Ascending aorta (tissue), 2 donors: ENCODE results near the gene PCBP3. TPM values are rescaled to one million over a fixed set of nuclear protein-coding genes. Genes with fewer than 3 reads are reported as not detected.

ENCODE experiments used
- DNase-seq, 2 donors: peaks; one replicate each; pipeline ENCODE4 v3.0.0-alpha.2; 2019; ENCODE audit warnings: low spot score in 2 of 2
- H3K27ac ChIP-seq, 2 donors: fragments of 200-600 bp; sonication (generic); one replicate each; pipeline ENCODE4 v1.5.1; 2016 to 2017; ENCODE audit warnings: mild to moderate bottlenecking in 1 of 2
- H3K27me3 ChIP-seq: fragments of 200-600 bp; sonication (generic); one replicate; pipeline ENCODE4 v1.5.1; 2017
- H3K36me3 ChIP-seq, 2 donors: fragments of 200-600 bp; sonication (generic); one replicate each; pipeline ENCODE4 v1.5.1; 2016
- H3K4me1 ChIP-seq, 2 donors: fragments of 200-600 bp; sonication (generic); one replicate each; pipeline ENCODE4 v1.5.1; 2016 to 2017; ENCODE audit warnings: mild to moderate bottlenecking in 1 of 2
- H3K4me3 ChIP-seq, 2 donors: fragments of 200-600 bp; sonication (generic); one replicate each; pipeline ENCODE4 v1.5.1; 2016 to 2017; ENCODE audit warnings: mild to moderate bottlenecking in 1 of 2
- H3K9me3 ChIP-seq, 2 donors: fragments of 200-600 bp; sonication (generic); one replicate each; pipeline ENCODE4 v1.5.1; 2016
- intact Hi-C: fragments of 100-400 bp; cut with DNase I; formaldehyde crosslinking; loops from one replicate; pipeline ENCODE4 v1.15.1; 2023
- total RNA-seq: library from RNA; depleted of rRNA; stranded (reverse); fragments of >200 nt; gene quantifications from one replicate; pipeline ENCODE4 v1.1.0, GENCODE V29; 2016
- TF ChIP-seq, protein P1 (sequence below), 3 experiments: fragments of 200-600 bp in 2 of 3; fragments of 450-650 bp in 1 of 3; sonication (generic) in 2 of 3; IDR thresholded peaks; one replicate each; pipeline ENCODE4 v1.5.1; 2016 to 2019; ENCODE audit warnings: antibody characterized with exemption in 3 of 3, mild to moderate bottlenecking in 1 of 3, moderate library complexity in 1 of 3

The PCBP3 gene
- total RNA-seq, 1 donor from 2014 or later, result not detected

DNA sequence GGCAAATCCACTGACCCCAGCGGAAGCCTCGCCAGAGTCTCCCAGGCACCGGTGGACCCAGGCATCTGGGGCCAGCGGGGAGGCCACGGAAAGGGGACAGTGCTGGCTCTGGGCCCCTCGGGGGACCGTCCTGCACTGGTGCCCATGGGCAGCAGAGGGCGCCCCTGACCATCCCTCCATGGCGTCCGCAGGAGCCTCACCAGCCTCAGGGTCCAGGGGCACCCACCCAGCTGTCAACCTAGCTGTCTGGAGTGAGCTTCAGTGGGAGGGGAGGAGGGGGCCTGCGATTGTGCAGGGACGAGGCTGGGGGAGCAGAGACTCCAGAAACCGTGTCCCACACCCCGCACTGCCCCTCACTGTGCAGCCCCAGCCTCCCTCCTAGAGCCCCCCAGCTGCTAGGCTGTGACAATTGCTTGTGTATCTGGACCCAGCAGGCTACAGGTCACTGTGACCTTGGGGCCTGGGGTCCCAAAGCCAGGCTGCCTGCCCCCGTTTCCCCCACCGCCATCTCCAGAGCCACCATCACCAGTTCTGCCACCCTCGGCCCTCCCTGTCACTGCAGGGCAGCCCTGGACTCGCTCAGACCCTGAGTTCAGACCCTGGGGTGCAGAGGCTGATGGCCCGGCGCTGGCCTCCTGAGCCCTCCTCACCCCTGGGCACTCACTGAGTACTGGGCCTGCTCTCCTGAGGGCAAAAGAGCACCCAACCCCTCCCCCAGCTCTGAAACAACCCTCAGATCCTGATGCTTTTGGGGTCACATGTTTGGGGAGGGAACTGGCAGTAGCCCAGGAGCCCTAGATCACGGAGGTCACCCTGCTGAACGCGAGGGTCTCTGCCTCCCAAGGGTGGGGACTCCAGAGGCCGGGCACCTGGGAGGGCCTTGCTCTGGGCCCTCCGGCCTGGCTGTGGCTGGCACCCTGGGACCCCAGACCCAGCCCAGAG, 327.4 kb downstream of the PCBP3 start:
- no peaks in the 10 kb centered on the region for H3K27me3 ChIP-seq
- peak overlapping the region; percentile 98 to 99 for H3K27ac ChIP-seq
- intact Hi-C loops, result loop anchor here (1.0 to 10.0 kb wide), 3 partner anchors 139 to 314 kb away; partner anchors contain the start of genes LSS, MCM3AP and YBEY
- H3K9me3 ChIP-seq, result no peaks in the 10 kb centered on the region
- TF ChIP-seq, protein P1, sequence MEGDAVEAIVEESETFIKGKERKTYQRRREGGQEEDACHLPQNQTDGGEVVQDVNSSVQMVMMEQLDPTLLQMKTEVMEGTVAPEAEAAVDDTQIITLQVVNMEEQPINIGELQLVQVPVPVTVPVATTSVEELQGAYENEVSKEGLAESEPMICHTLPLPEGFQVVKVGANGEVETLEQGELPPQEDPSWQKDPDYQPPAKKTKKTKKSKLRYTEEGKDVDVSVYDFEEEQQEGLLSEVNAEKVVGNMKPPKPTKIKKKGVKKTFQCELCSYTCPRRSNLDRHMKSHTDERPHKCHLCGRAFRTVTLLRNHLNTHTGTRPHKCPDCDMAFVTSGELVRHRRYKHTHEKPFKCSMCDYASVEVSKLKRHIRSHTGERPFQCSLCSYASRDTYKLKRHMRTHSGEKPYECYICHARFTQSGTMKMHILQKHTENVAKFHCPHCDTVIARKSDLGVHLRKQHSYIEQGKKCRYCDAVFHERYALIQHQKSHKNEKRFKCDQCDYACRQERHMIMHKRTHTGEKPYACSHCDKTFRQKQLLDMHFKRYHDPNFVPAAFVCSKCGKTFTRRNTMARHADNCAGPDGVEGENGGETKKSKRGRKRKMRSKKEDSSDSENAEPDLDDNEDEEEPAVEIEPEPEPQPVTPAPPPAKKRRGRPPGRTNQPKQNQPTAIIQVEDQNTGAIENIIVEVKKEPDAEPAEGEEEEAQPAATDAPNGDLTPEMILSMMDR (IDR thresholded peaks at IDR 0.05), result peak; percentile 92 to 97 (median 95)
- DNase-seq, result peak in 1 of 2 donors; percentile 79
- H3K4me3 ChIP-seq, result peak overlapping the region in 1 of 2 donors; percentile 75
- H3K4me1 ChIP-seq, result peaks cover 33 to 41% of the 10 kb centered on the region in 2 donors
- no peaks in the 10 kb centered on the region for H3K36me3 ChIP-seq

DNA sequence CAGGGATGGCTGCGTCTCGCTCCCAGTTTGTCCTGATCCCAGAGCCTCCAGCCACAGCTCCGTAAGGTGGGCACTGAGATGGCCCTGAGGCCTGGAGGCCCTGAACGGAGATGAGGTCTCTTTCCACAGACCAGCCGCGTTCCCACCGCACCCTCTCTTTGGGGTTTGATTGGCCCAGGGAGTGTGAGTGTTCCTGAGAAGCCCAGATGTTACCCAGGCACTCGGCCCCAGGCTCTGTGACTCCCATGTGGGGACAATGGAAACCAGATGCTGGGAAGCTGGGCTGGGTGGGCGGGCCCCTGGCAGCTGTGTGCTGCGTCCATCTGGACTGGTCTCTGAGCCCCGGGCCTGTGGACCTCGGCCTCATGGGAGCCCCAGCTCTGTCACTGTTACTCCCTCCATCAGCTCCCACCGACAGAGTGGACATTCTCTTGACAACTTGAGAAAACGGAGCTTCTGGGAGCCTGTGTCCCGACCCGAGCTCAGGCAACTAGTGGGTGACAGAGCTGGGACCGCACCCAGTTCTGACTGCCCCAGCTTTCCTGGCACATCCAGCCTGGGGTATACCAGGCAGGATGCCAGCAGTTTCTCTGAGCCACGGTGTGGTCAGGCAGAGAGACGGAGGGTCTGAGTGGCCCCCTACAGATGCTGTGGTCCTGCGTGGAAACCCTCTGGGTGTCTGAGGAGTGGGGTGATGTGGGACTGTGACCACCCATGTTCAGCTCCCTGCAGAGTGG, 328.3 kb downstream of the PCBP3 start:
- TF ChIP-seq, protein P1 (IDR thresholded peaks at IDR 0.05), result no peak
- intact Hi-C loops, result loop anchor here (1.0 to 10.0 kb wide), 3 partner anchors 139 to 313 kb away; partner anchors contain the start of genes LSS, MCM3AP and YBEY
- H3K36me3 ChIP-seq, result no peaks in the 10 kb centered on the region
- peak in 1 of 2 donors; percentile 83 for DNase-seq
- H3K27ac ChIP-seq, result peak overlapping the region; percentile 98 to 99
- H3K4me3 ChIP-seq, result peak overlapping the region; percentile 39 to 75
- H3K9me3 ChIP-seq, result no peaks in the 10 kb centered on the region
- peaks cover 33 to 41% of the 10 kb centered on the region in 2 donors for H3K4me1 ChIP-seq
- H3K27me3 ChIP-seq, result no peaks in the 10 kb centered on the region

DNA sequence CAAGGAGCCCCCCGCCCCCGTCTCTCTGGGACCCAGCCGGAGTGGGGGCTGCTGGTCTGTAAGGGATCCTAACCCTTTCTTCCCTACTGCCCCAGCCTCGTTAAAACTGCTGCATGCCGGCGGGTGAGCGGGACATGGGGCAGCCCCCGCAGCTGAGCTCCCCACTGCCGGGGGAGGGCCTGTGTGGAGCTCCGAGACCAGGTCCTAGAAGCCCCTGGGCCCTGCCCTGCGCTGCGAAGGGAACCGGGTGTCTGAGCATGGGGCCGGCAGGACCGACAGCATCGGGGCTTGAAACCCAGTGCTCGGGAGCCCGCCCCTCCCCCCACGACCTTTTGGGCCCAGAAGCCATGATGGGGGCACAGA, 328.8 kb downstream of the PCBP3 start:
- TF ChIP-seq, protein P1 (IDR thresholded peaks at IDR 0.05), result no peak
- no peaks in the 10 kb centered on the region for H3K27me3 ChIP-seq
- H3K27ac ChIP-seq, result peak overlapping the region; percentile 98 to 99
- H3K4me3 ChIP-seq, result peak overlapping the region; percentile 39 to 75
- H3K36me3 ChIP-seq, result no peaks in the 10 kb centered on the region
- DNase-seq, result peak in 1 of 2 donors; percentile 72
- peaks cover 33 to 41% of the 10 kb centered on the region in 2 donors for H3K4me1 ChIP-seq
- no peaks in the 10 kb centered on the region for H3K9me3 ChIP-seq
- intact Hi-C loops, result loop anchor here (10.0 kb wide), 1 partner anchor 312 kb away; the partner anchor contains the start of genes MCM3AP and YBEY

DNA sequence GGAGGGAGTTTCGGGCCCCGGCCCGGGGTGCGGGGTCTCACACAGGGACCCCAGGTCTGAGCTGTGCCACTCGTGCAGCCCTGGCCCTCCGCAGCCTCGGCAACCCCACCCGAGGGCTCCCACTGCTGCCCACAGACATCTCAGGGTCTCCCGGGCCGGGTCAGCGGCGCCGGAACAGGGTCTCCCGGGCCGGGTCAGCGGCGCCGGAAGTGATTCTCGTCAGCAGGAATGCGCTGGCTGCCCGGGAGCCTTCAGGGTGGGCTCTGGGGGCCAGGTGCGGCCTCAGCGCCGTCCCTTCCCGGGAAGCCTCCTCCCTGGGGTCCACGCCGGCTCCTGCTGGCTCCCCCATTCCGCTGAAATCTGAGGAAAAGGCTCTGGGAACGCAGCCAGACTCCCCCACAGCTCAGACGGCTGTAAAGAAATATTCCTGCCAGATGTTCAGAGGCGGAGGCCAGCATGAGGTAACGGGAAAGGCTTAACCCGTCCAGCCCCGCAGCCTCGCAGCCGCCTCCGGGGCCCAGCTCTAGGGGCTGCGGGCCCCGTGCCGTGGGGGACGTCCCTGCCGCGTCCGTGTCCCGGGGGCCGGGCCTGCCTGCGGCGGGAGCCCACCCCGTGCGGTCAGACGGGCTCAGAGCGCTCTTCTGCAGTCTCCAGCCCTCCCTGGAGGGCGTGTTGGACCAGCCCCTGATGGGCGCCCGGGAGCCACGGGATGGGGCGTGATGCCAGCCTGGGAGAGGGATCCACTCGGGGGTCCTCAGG, 329.4 kb downstream of the PCBP3 start:
- peak in 1 of 2 donors; percentile 85 for DNase-seq
- TF ChIP-seq, protein P1 (IDR thresholded peaks at IDR 0.05), result no peak
- peak overlapping the region; percentile 39 to 75 for H3K4me3 ChIP-seq
- H3K36me3 ChIP-seq, result no peaks in the 10 kb centered on the region
- H3K4me1 ChIP-seq, result peaks cover 33 to 41% of the 10 kb centered on the region in 2 donors
- H3K27me3 ChIP-seq, result no peaks in the 10 kb centered on the region
- intact Hi-C loops, result loop anchor here (10.0 kb wide), 1 partner anchor 312 kb away; the partner anchor contains the start of genes MCM3AP and YBEY
- H3K27ac ChIP-seq, result peak overlapping the region; percentile 98 to 99
- H3K9me3 ChIP-seq, result no peaks in the 10 kb centered on the region
